Colon (tissue), 2 donors: ENCODE data around the gene RASSF1.
"Not testable (repeated sequence)": the region's sequence is repeated elsewhere in the genome, so short reads cannot be mapped to it uniquely, and the experiment has no call there.

Experiments
- FAIRE-seq: peaks from 2 replicates; lab custom pipeline; 2012; peaks lifted over from hg19 to GRCh38; lab: Jason Lieb, UNC
- donor health status: control.
- donor health status: control.

Gene RASSF1

DNA sequence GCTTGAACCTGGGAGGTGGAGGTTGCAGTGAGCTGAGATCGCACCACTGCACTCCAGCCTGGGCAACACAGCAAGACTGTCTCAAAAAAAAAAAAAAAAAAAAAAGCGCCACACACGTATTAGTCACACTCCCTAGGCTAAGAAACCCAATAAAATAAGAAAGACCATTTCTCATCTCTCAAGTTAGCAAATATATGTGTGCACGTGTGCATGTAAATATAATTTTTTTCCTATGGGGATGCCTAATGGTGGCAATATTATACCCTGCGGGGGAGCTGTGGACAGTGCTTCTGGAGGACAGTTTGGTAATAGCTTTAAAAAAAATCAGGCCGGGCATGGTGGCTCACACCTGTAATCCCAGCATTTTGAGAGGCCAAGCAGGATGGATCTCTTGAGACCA, 56.5 kb downstream of the RASSF1 start:
- FAIRE-seq: not testable (repeated sequence)
